ENCODE data around the gene KRTAP2-1.

Gene KRTAP2-1

DNA sequence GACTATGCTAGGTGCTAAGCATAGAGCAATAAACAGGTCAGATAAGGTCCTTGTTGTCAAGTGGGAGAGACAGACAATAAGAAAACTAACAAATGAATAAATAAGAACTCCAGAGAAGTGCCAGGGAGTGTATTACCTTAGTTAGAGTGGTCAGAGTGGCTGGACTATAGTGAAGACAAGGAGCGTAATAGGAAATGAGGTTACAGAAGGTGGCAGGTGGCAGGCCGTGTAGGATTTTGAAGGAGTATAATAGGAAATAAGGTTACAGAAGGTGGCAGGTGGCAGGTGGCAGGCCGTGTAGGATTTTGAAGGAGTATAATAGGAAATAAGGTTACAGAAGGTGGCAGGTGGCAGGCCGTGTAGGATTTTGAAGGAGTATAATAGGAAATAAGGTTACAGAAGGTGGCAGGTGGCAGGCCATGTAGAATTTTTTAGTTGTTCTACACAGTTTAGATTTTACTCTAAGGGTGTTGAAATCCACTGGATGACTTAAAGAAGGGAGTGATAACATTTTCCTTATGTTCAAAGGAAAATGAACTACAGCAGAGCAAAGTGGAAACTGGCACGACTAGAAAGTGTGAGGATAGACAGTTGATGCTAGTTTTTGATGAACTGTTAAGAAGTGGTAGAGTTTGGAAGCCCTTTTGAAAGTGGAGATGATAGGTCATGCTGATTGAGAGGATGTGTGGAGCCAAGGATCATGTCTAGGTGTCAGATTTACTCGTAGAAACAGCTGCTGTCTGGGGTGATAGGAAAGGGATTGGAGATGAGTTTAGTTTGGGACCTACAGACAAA, 34.6 kb downstream of the KRTAP2-1 start:
- no peak for DNase-seq (ENCODE audit: low spot score)

DNA sequence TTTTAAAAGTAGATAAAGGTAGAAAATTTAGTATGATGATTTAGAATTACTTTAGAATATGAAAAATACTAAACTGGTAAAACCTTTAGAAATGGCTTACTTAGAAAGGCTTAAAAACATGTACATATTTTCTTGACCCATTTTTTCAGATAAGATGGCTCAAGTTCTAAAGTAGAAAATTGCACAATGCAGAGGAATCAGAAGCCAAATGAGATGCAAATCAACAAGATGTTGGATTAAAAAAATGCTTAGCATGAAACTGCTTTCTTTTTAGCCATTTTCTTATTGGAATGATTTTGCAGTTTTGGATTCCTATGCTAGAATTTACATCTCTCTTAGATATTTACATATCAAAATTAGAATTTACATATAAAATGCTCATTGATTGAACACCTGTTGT, 36.7 kb downstream of the KRTAP2-1 start:
- no peak for DNase-seq (ENCODE audit: low spot score)

DNA sequence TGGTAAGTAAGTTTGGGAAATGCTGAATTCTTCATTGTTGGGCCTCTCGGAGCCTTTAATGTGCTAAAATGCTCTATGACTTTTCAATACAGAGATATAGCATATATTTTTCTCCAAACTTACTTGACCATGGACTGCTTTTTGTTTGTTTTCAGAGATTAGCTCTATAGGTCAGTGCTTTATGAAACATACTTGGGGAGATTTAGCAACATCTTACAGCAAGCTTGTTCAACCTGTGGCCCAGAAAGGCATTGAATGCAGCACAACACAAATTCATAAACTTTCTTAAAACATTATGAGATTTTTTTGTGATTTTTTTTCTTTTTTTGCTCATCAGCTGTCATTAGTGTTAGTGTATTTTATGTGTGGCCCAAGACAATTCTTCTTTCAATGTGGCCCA, 37.2 kb downstream of the KRTAP2-1 start:
- DNase-seq (ENCODE audit: low spot score), result no peak

GRCh38 chr17:41009301-41009760, 37.8 kb downstream of the KRTAP2-1 start:
- no peak for DNase-seq (ENCODE audit: low spot score)

DNA sequence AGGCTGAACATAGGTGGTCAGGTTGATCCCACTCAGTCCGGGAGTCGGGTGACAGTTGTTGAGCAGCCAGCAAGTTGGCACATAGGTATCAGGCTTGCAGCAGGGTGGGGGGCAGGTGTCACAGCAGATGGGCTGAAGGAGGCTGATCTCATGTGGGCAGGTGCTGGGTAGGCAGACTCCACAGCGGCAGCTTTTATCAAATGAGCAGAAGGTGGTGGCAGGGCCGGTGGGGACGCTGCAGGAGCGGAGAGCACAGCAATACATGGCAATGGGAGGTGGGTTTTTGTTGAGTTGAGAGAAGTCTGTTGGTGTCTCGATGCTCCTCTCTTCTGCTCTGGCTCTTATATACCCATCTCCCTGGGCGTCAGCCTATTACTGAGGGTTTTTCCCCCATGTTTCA, 38.3 kb downstream of the KRTAP2-1 start, which contains the start of gene KRTAP3-1:
TSS of gene KRTAP3-1 (minus strand) at position 318 of the 400 bp plus-strand sequence. CDS start at position 264, 54 bp downstream.
- no peak for DNase-seq (ENCODE audit: low spot score)

GRCh38 chr17:41004397-41004796, 42.7 kb downstream of the KRTAP2-1 start:
- no peak for DNase-seq (ENCODE audit: low spot score)

GRCh38 chr17:41003926-41004325, 43.2 kb downstream of the KRTAP2-1 start:
- DNase-seq (ENCODE audit: low spot score), result no peak

GRCh38 chr17:41002814-41003213, 44.3 kb downstream of the KRTAP2-1 start:
- DNase-seq (ENCODE audit: low spot score), result no peak

DNA sequence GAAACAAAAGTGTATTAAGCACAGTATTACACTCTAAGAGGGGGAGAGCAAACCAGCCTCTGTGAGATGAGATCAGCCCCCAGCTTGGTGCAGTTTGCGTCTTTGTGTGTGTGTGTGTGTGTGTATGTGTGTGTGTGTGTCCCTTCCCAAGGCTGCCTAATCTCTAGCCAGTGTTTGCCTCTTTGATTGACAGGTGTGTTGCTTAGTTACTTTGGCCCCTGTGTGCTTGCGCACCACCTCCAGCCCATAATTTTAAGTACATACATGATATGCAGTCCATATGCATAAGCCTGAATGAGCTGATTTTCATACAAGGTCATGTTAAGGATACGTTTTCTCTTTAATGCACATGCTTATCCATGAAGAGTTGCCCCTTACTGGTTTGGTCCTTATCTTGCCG, 45.3 kb downstream of the KRTAP2-1 start:
- DNase-seq (ENCODE audit: low spot score), result no peak

DNA sequence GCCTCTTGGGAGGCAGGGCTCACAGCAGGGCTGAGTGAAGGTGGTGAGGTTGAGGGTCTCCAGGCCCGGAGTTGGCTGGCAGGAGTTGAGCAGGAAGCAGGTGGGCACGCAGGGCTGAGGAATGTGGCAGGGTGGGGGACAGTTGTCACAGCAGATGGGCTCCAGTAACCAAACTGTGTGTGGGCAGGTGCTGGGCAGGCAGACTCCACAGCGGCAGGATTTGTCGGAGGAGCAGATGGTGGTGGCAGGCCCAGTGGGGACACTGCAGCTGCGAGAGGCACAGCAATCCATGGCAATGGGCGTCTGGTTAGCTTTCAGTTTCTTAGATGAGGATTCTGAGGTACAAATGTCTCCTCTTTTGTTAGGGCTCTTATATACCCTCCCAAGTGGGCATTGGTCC, 47.6 kb downstream of the KRTAP2-1 start, which contains the start of gene KRTAP3-2:
TSS of gene KRTAP3-2 (minus strand) at position 344 of the 400 bp plus-strand sequence. CDS start at position 291, 53 bp downstream.
- peak; percentile 4 for DNase-seq (ENCODE audit: low spot score)

DNA sequence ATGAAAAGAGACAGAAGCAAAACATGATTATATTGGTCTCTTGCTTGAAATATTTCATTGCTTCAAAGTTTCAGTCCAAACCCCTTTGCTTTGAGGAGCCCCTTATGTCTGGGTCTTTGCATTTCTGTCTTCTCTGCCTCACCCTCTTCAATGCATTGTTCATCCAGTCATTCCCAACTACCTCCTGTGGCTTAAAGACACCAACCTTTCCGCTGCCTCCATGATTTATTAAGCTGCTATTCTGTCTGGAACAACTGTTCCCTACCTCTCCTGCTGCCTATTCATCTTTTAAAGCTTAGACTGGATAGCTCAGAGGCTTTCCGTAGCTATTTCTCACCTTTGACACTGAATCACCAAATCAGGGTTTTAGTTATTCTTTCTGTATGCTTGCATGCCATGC, 49.8 kb downstream of the KRTAP2-1 start:
- DNase-seq (ENCODE audit: low spot score), result no peak

- DNase-seq (ENCODE audit: low spot score), result no peak
Measured at GRCh38 chr17:40996829-40997228, 50.3 kb downstream of the KRTAP2-1 start.
